HG02840 (cell line): ENCODE results near the gene DAB1.

ENCODE experiments used
- ATAC-seq: cut with Tn5 transposase; IDR thresholded peaks from one replicate; pipeline ENCODE4 v1.9.1; 2021; ENCODE audit warnings: mild to moderate bottlenecking, moderate library complexity, moderate number of reproducible peaks; ENCODE audit not compliant: unreplicated experiment, low FRiP score

Gene DAB1

GRCh38 chr1:57420981-57421785, 2.7 kb downstream of the DAB1 start:
- no peak for ATAC-seq

GRCh38 chr1:57418971-57419370, 4.9 kb downstream of the DAB1 start:
- no peak for ATAC-seq

- no peak for ATAC-seq
Measured at GRCh38 chr1:57411262-57411661, 12.6 kb downstream of the DAB1 start.

- ATAC-seq: no peak
Measured at GRCh38 chr1:57410508-57410907, 13.4 kb downstream of the DAB1 start.

GRCh38 chr1:57407928-57408327, 15.9 kb downstream of the DAB1 start:
- no peak for ATAC-seq

- no peak for ATAC-seq
Measured at GRCh38 chr1:57406428-57406970, 17.4 kb downstream of the DAB1 start.

GRCh38 chr1:57404884-57405283, 19.0 kb downstream of the DAB1 start:
- ATAC-seq: no peak

GRCh38 chr1:57403201-57403600, 20.7 kb downstream of the DAB1 start:
- no peak for ATAC-seq

- no peak for ATAC-seq
Measured at GRCh38 chr1:57401671-57402070, 22.2 kb downstream of the DAB1 start.

- ATAC-seq: no peak
Measured at GRCh38 chr1:57400048-57400447, 23.8 kb downstream of the DAB1 start.

- ATAC-seq: no peak
Measured at GRCh38 chr1:57393058-57393584, 30.7 kb downstream of the DAB1 start.

- no peak for ATAC-seq
Measured at GRCh38 chr1:57385336-57385735, 38.5 kb downstream of the DAB1 start.

GRCh38 chr1:57384901-57385300, 39.0 kb downstream of the DAB1 start:
- ATAC-seq: no peak

- ATAC-seq: no peak
Measured at GRCh38 chr1:57384284-57384683, 39.6 kb downstream of the DAB1 start.

- ATAC-seq: no peak
Measured at GRCh38 chr1:57381871-57382270, 42.0 kb downstream of the DAB1 start.

GRCh38 chr1:57381426-57381825, 42.4 kb downstream of the DAB1 start:
- ATAC-seq: no peak

- no peak for ATAC-seq
Measured at GRCh38 chr1:57380923-57381322, 42.9 kb downstream of the DAB1 start.

- ATAC-seq: no peak
Measured at GRCh38 chr1:57378534-57378933, 45.3 kb downstream of the DAB1 start.

- no peak for ATAC-seq
Measured at GRCh38 chr1:57377339-57378139, 46.3 kb downstream of the DAB1 start.

GRCh38 chr1:57376041-57376440, 47.8 kb downstream of the DAB1 start:
- no peak for ATAC-seq

GRCh38 chr1:57369889-57370288, 54.0 kb downstream of the DAB1 start:
- no peak for ATAC-seq
